ENCODE measurements around the gene SLC43A3.

SLC43A3 gene

DNA sequence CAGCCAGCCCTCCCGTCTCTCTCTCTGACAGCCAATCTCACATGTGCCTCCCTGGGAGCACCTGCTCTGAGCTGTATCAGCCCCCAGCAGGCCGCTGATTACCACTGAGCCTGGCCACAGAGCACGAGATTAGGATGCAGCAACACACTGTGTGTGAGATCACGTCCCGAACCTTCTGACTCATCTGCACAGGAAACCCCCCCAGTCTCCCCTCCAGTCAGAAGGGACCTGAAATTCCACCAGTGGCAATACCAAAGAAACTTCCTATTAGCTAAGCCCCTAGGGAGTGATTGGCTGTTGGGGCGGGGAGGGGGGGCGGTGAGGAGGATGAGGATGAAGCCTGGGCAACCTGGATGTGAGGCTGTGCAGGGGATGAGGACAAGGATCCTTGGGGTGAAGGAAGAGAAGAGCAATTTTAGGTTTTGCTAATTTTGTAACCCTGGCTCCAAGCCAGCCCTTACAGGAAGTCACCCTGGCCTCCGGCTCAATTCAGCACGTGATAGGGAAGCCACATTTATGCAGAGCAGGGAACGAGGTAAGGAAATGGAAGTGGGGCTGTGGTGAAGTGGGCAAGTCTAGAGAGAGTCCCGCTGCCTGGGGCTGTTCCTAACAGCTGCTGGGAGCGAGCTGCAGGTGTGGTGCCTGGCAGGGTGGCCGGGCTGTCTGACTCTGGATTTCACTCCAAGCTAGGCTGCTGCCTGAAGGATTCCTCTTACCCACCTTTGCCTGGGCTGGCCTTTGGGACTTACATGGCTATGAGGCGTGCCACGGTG lies 1.9 kb downstream of the SLC43A3 start:
- Histone ChIP-seq H3K9me2 (replicated peaks; ENCODE audit: control insufficient read depth, low read length) (no peaks in the 10 kb centered on the region), H3K4me2 (ENCODE audit: low read length) (peak overlapping the region; percentile 100), H3K27me3 (ENCODE audit: control insufficient read depth, low read length) (no peaks in the 10 kb centered on the region), H3K4me1 (ENCODE audit: control insufficient read depth, low read length) (peaks cover 52% of the 10 kb centered on the region), H3F3A (ENCODE audit: control insufficient read depth, insufficient read depth) (no peaks in the 10 kb centered on the region), H3K27ac (ENCODE audit: low read depth, low read length) (peak overlapping the region; percentile 76), H3K79me2 (ENCODE audit: control insufficient read depth, low read length) (peaks cover 69% of the 10 kb centered on the region), H3K36me3 (ENCODE audit: control insufficient read depth, low read length) (peaks cover 68% of the 10 kb centered on the region), H3K4me3 (ENCODE audit: low read length) (peak overlapping the region; percentile 81), H4K20me1 (ENCODE audit: control insufficient read depth, insufficient read depth, low read depth, low read length) (peaks cover 10% of the 10 kb centered on the region), H3K9me3 (ENCODE audit: control insufficient read depth, insufficient read depth, low read length) (no peaks in the 10 kb centered on the region)
- TF ChIP-seq EZH2phosphoT487 (IDR thresholded peaks at IDR 0.05; ENCODE audit: borderline replicate concordance, low read length) = no peak
- TF ChIP-seq, protein P1, sequence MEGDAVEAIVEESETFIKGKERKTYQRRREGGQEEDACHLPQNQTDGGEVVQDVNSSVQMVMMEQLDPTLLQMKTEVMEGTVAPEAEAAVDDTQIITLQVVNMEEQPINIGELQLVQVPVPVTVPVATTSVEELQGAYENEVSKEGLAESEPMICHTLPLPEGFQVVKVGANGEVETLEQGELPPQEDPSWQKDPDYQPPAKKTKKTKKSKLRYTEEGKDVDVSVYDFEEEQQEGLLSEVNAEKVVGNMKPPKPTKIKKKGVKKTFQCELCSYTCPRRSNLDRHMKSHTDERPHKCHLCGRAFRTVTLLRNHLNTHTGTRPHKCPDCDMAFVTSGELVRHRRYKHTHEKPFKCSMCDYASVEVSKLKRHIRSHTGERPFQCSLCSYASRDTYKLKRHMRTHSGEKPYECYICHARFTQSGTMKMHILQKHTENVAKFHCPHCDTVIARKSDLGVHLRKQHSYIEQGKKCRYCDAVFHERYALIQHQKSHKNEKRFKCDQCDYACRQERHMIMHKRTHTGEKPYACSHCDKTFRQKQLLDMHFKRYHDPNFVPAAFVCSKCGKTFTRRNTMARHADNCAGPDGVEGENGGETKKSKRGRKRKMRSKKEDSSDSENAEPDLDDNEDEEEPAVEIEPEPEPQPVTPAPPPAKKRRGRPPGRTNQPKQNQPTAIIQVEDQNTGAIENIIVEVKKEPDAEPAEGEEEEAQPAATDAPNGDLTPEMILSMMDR (IDR thresholded peaks at IDR 0.05; ENCODE audit: low read depth, low read length, poor library complexity, severe bottlenecking) = no peak

DNA sequence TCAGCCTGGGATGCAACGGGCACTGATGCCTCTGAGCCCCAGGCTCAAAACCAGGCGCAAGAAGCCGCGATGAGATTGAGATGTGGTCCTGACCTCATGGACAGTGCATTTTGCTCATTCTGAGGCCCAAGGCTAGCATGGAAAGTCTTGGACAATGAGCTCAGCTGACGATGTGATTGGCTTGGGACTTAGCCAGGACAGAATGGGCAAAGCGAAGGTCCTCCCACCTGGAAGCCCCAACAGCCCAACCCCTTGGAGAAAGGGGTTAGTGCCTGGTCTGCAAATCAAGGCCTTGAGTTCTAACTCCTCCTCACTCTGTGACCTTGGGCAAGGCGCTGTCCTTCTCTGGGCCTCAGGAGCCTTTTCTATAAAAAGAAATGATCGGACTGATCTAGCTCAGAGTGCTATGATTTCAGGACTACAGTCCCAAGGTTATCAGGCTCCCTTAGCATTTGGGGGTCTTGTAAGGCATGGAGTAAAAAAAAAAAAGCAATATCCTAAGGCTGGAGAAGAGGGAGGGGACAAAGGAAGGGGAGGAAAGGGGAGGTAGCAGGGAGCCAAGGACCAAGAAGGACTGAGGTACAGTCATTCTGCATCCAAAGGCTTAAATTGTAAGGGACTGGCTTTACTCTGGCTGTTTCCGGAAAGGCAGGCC lies 2.7 kb downstream of the SLC43A3 start:
- H3K36me3 ChIP-seq (ENCODE audit: control insufficient read depth, low read length) = peaks cover 75% of the 10 kb centered on the region
- peaks cover 10% of the 10 kb centered on the region for H4K20me1 ChIP-seq (ENCODE audit: control insufficient read depth, insufficient read depth, low read depth, low read length)
- no peaks in the 10 kb centered on the region for H3K9me3 ChIP-seq (ENCODE audit: control insufficient read depth, insufficient read depth, low read length)
- peak overlapping the region; percentile 100 for H3K4me2 ChIP-seq (ENCODE audit: low read length)
- H3K4me3 ChIP-seq (ENCODE audit: low read length) = peak overlapping the region; percentile 81
- H3K27ac ChIP-seq (ENCODE audit: low read depth, low read length) = peak overlapping the region; percentile 76
- no peaks in the 10 kb centered on the region for H3K27me3 ChIP-seq (ENCODE audit: control insufficient read depth, low read length)
- H3F3A ChIP-seq (ENCODE audit: control insufficient read depth, insufficient read depth) = no peaks in the 10 kb centered on the region
- H3K4me1 ChIP-seq (ENCODE audit: control insufficient read depth, low read length) = peaks cover 52% of the 10 kb centered on the region
- no peaks in the 10 kb centered on the region for H3K9me2 ChIP-seq (replicated peaks; ENCODE audit: control insufficient read depth, low read length)
- peaks cover 74% of the 10 kb centered on the region for H3K79me2 ChIP-seq (ENCODE audit: control insufficient read depth, low read length)
- no peak for TF ChIP-seq EZH2phosphoT487 (IDR thresholded peaks at IDR 0.05; ENCODE audit: borderline replicate concordance, low read length)
- TF ChIP-seq, protein P1 (IDR thresholded peaks at IDR 0.05; ENCODE audit: low read depth, low read length, poor library complexity, severe bottlenecking) = no peak

DNA sequence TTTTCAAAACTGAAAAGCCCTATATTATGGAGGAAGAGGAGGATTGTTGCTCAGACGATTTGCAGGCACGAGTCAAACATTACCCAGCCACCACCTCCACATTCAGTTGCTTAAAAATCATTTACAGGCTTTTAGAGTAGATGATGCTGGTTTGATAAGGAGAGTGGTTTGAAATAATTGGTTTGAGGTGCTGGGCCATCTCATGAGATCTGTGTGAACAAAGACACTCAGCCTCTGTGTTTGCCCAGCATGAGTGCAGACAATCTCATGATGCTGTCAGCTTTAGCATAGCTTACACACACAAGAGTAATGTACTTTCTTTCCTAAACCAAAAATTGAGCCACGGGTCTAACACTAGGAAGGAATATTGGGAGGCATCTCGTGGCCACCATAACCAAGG lies 4.3 kb downstream of the SLC43A3 start:
- no peak overlapping the region for H3K27ac ChIP-seq (ENCODE audit: low read depth, low read length)
- peaks cover 90% of the 10 kb centered on the region for H3K36me3 ChIP-seq (ENCODE audit: control insufficient read depth, low read length)
- H4K20me1 ChIP-seq (ENCODE audit: control insufficient read depth, insufficient read depth, low read depth, low read length) = peaks cover 11% of the 10 kb centered on the region
- no peak overlapping the region for H3K4me3 ChIP-seq (ENCODE audit: low read length)
- H3K27me3 ChIP-seq (ENCODE audit: control insufficient read depth, low read length) = no peaks in the 10 kb centered on the region
- TF ChIP-seq EZH2phosphoT487 (IDR thresholded peaks at IDR 0.05; ENCODE audit: borderline replicate concordance, low read length) = no peak
- TF ChIP-seq, protein P1 (IDR thresholded peaks at IDR 0.05; ENCODE audit: low read depth, low read length, poor library complexity, severe bottlenecking) = no peak
- no peaks in the 10 kb centered on the region for H3K9me3 ChIP-seq (ENCODE audit: control insufficient read depth, insufficient read depth, low read length)
- peaks cover 50% of the 10 kb centered on the region for H3K4me1 ChIP-seq (ENCODE audit: control insufficient read depth, low read length)
- H3F3A ChIP-seq (ENCODE audit: control insufficient read depth, insufficient read depth) = 0 out of 2 replicates have a peak, but pooled peaks cover 2% of the 10 kb centered on the region
- no peaks in the 10 kb centered on the region for H3K9me2 ChIP-seq (replicated peaks; ENCODE audit: control insufficient read depth, low read length)
- 0 out of 2 replicates have a peak overlapping the region, but pooled peaks have one; percentile 15 for H3K4me2 ChIP-seq (ENCODE audit: low read length)
- peaks cover 86% of the 10 kb centered on the region for H3K79me2 ChIP-seq (ENCODE audit: control insufficient read depth, low read length)

Measured in DOHH2 (cell line).